ENCODE results near the gene PNPLA8. TPM values are rescaled to one million over a fixed set of nuclear protein-coding genes. Genes with fewer than 3 reads are reported as not detected.
"Not testable (repeated sequence)": the region's sequence is repeated elsewhere in the genome, so short reads cannot be mapped to it uniquely, and the experiment has no call there.

The PNPLA8 gene
- polyA plus RNA-seq, 1 donor = 24.1 TPM

GRCh38 chr7:108529341-108529740 lies 3.4 kb upstream of the PNPLA8 start:
- Histone ChIP-seq H3K27me3 (ENCODE audit: control insufficient read depth, insufficient read depth, low read length) (no peaks in the 10 kb centered on the region), H3K27ac (ENCODE audit: low read length) (no peak overlapping the region), H3K9me3 (ENCODE audit: control insufficient read depth, low read depth, low read length) (no peaks in the 10 kb centered on the region), H3K4me1 (ENCODE audit: control insufficient read depth, insufficient read depth, low read length) (peaks cover 7% of the 10 kb centered on the region), H3K4me3 (ENCODE audit: low read length) (no peak overlapping the region), H3K36me3 (ENCODE audit: control insufficient read depth, insufficient read depth, low read length) (no peaks in the 10 kb centered on the region)
- WGBS (ENCODE audit: insufficient coverage, low lambda C conversion rate) = 40% methylated on average over 1 of the region's 3 CpGs
- peak in 1 of 2 donors; percentile 22 for DNase-seq

- DNase-seq = no peak
- Histone ChIP-seq H3K4me3 (ENCODE audit: low read length) (no peak overlapping the region), H3K9me3 (ENCODE audit: control insufficient read depth, low read depth, low read length) (no peaks in the 10 kb centered on the region), H3K27me3 (ENCODE audit: control insufficient read depth, insufficient read depth, low read length) (no peaks in the 10 kb centered on the region), H3K4me1 (ENCODE audit: control insufficient read depth, insufficient read depth, low read length) (peaks cover 16% of the 10 kb centered on the region), H3K27ac (ENCODE audit: low read length) (no peak overlapping the region), H3K36me3 (ENCODE audit: control insufficient read depth, insufficient read depth, low read length) (no peaks in the 10 kb centered on the region)
- WGBS (ENCODE audit: insufficient coverage, low lambda C conversion rate) = 93% methylated on average over 2 of the region's 6 CpGs
These were observed 2.3 kb upstream of the PNPLA8 start for GRCh38 chr7:108528183-108528712.

GRCh38 chr7:108526768-108527017 lies 758 bp upstream of the PNPLA8 start:
- no CpG with 5 or more reads among the region's 3 CpGs for WGBS (ENCODE audit: insufficient coverage, low lambda C conversion rate)
- peaks cover 16% of the 10 kb centered on the region for H3K4me1 ChIP-seq (ENCODE audit: control insufficient read depth, insufficient read depth, low read length)
- peak overlapping the region; percentile 96 for H3K4me3 ChIP-seq (ENCODE audit: low read length)
- H3K27me3 ChIP-seq (ENCODE audit: control insufficient read depth, insufficient read depth, low read length) = no peaks in the 10 kb centered on the region
- no peaks in the 10 kb centered on the region for H3K36me3 ChIP-seq (ENCODE audit: control insufficient read depth, insufficient read depth, low read length)
- peak overlapping the region; percentile 100 for H3K27ac ChIP-seq (ENCODE audit: low read length)
- DNase-seq = no peak
- no peaks in the 10 kb centered on the region for H3K9me3 ChIP-seq (ENCODE audit: control insufficient read depth, low read depth, low read length)

GRCh38 chr7:108525327-108525984 lies 479 bp downstream of the PNPLA8 start:
- Histone ChIP-seq H3K4me3 (ENCODE audit: low read length) (peak overlapping the region; percentile 96), H3K9me3 (ENCODE audit: control insufficient read depth, low read depth, low read length) (no peaks in the 10 kb centered on the region), H3K27me3 (ENCODE audit: control insufficient read depth, insufficient read depth, low read length) (no peaks in the 10 kb centered on the region), H3K36me3 (ENCODE audit: control insufficient read depth, insufficient read depth, low read length) (no peaks in the 10 kb centered on the region), H3K27ac (ENCODE audit: low read length) (peak overlapping the region; percentile 100), H3K4me1 (ENCODE audit: control insufficient read depth, insufficient read depth, low read length) (peaks cover 16% of the 10 kb centered on the region)
- DNase-seq = no peak
- 0% methylated on average over 1 of the region's 22 CpGs for WGBS (ENCODE audit: insufficient coverage, low lambda C conversion rate)

GRCh38 chr7:108522780-108523179 lies 3.2 kb downstream of the PNPLA8 start:
- H3K27ac ChIP-seq (ENCODE audit: low read length) = no peak overlapping the region
- no peaks in the 10 kb centered on the region for H3K9me3 ChIP-seq (ENCODE audit: control insufficient read depth, low read depth, low read length)
- DNase-seq = no peak
- H3K27me3 ChIP-seq (ENCODE audit: control insufficient read depth, insufficient read depth, low read length) = no peaks in the 10 kb centered on the region
- H3K36me3 ChIP-seq (ENCODE audit: control insufficient read depth, insufficient read depth, low read length) = peaks cover 7% of the 10 kb centered on the region
- 94% methylated on average over 2 of the region's 2 CpGs for WGBS (ENCODE audit: insufficient coverage, low lambda C conversion rate)
- no peak overlapping the region for H3K4me3 ChIP-seq (ENCODE audit: low read length)
- peaks cover 16% of the 10 kb centered on the region for H3K4me1 ChIP-seq (ENCODE audit: control insufficient read depth, insufficient read depth, low read length)

- Histone ChIP-seq H3K9me3 (ENCODE audit: control insufficient read depth, low read depth, low read length) (no peaks in the 10 kb centered on the region), H3K27ac (ENCODE audit: low read length) (no peak overlapping the region), H3K4me1 (ENCODE audit: control insufficient read depth, insufficient read depth, low read length) (no peaks in the 10 kb centered on the region), H3K36me3 (ENCODE audit: control insufficient read depth, insufficient read depth, low read length) (peaks cover 17% of the 10 kb centered on the region), H3K27me3 (ENCODE audit: control insufficient read depth, insufficient read depth, low read length) (no peaks in the 10 kb centered on the region), H3K4me3 (ENCODE audit: low read length) (no peak overlapping the region)
- WGBS (ENCODE audit: insufficient coverage, low lambda C conversion rate) = no CpG with 5 or more reads among the region's 3 CpGs
- no peak for DNase-seq
These were observed 8.0 kb downstream of the PNPLA8 start for GRCh38 chr7:108517951-108518350.

- Histone ChIP-seq H3K9me3 (ENCODE audit: control insufficient read depth, low read depth, low read length) (no peaks in the 10 kb centered on the region), H3K4me1 (ENCODE audit: control insufficient read depth, insufficient read depth, low read length) (no peaks in the 10 kb centered on the region), H3K36me3 (ENCODE audit: control insufficient read depth, insufficient read depth, low read length) (peaks cover 27% of the 10 kb centered on the region), H3K4me3 (ENCODE audit: low read length) (no peak overlapping the region), H3K27me3 (ENCODE audit: control insufficient read depth, insufficient read depth, low read length) (no peaks in the 10 kb centered on the region), H3K27ac (ENCODE audit: low read length) (no peak overlapping the region)
- no peak for DNase-seq
- 100% methylated on average over 1 of the region's 2 CpGs for WGBS (ENCODE audit: insufficient coverage, low lambda C conversion rate)
These were observed 10.3 kb downstream of the PNPLA8 start for GRCh38 chr7:108515630-108516029.

GRCh38 chr7:108515013-108515412 lies 10.9 kb downstream of the PNPLA8 start:
- H3K27ac ChIP-seq (ENCODE audit: low read length) = no peak overlapping the region
- 75% methylated on average over 2 of the region's 3 CpGs for WGBS (ENCODE audit: insufficient coverage, low lambda C conversion rate)
- H3K27me3 ChIP-seq (ENCODE audit: control insufficient read depth, insufficient read depth, low read length) = no peaks in the 10 kb centered on the region
- no peak for DNase-seq
- H3K9me3 ChIP-seq (ENCODE audit: control insufficient read depth, low read depth, low read length) = no peaks in the 10 kb centered on the region
- H3K36me3 ChIP-seq (ENCODE audit: control insufficient read depth, insufficient read depth, low read length) = peaks cover 32% of the 10 kb centered on the region
- no peak overlapping the region for H3K4me3 ChIP-seq (ENCODE audit: low read length)
- no peaks in the 10 kb centered on the region for H3K4me1 ChIP-seq (ENCODE audit: control insufficient read depth, insufficient read depth, low read length)

- H3K4me1 ChIP-seq (ENCODE audit: control insufficient read depth, insufficient read depth, low read length) = no peaks in the 10 kb centered on the region
- H3K27ac ChIP-seq (ENCODE audit: low read length) = no peak overlapping the region
- WGBS (ENCODE audit: insufficient coverage, low lambda C conversion rate) = no CpG with 5 or more reads among the region's 4 CpGs
- no peaks in the 10 kb centered on the region for H3K27me3 ChIP-seq (ENCODE audit: control insufficient read depth, insufficient read depth, low read length)
- H3K36me3 ChIP-seq (ENCODE audit: control insufficient read depth, insufficient read depth, low read length) = peaks cover 23% of the 10 kb centered on the region
- H3K4me3 ChIP-seq (ENCODE audit: low read length) = no peak overlapping the region
- DNase-seq = no peak
- H3K9me3 ChIP-seq (ENCODE audit: control insufficient read depth, low read depth, low read length) = no peaks in the 10 kb centered on the region
These were observed 14.0 kb downstream of the PNPLA8 start for GRCh38 chr7:108511939-108512338.

GRCh38 chr7:108504576-108504975 lies 21.4 kb downstream of the PNPLA8 start:
- no CpG with 5 or more reads among the region's 3 CpGs for WGBS (ENCODE audit: insufficient coverage, low lambda C conversion rate)
- not testable (repeated sequence) for H3K27ac ChIP-seq (ENCODE audit: low read length); H3K27me3 ChIP-seq (ENCODE audit: control insufficient read depth, insufficient read depth, low read length); H3K9me3 ChIP-seq (ENCODE audit: control insufficient read depth, low read depth, low read length); H3K4me3 ChIP-seq (ENCODE audit: low read length); DNase-seq; H3K4me1 ChIP-seq (ENCODE audit: control insufficient read depth, insufficient read depth, low read length)
- peaks cover 29% of the 10 kb centered on the region for H3K36me3 ChIP-seq (ENCODE audit: control insufficient read depth, insufficient read depth, low read length)
